H1 (cell line): ENCODE results near the gene PHLPP1.

ENCODE experiments used
- ATF2 ChIP-seq: IDR thresholded peaks from 2 replicates; pipeline ENCODE4 v1.6.1; 2012; ENCODE audit warnings: low read length, inconsistent platforms
- CHD2 ChIP-seq: IDR thresholded peaks from 2 replicates; pipeline ENCODE4 v1.6.1; 2012; ENCODE audit warnings: low read length, improper control_type of control experiment
- CTCF ChIP-seq, 3 experiments: IDR thresholded peaks; 1 replicate in 2 of 3; 2 replicates in 1 of 3; pipeline versions ENCODE4 v1.5.1 to v1.6.1; 2011; ENCODE audit warnings: low read length in 3 of 3, mild to moderate bottlenecking in 3 of 3, inconsistent platforms in 2 of 3, low read depth in 1 of 3, moderate library complexity in 1 of 3; ENCODE audit not compliant: insufficient read depth in 1 of 3; ENCODE audit errors: control extremely low read depth in 1 of 3
- JUND ChIP-seq: IDR thresholded peaks from 2 replicates; pipeline ENCODE4 v1.6.1; 2011; ENCODE audit warnings: mild to moderate bottlenecking, improper control_type of control experiment, low read length
- MAX ChIP-seq: IDR thresholded peaks from 2 replicates; pipeline ENCODE4 v1.6.1; 2012; ENCODE audit warnings: inconsistent platforms
- POLR2A ChIP-seq, 2 experiments: IDR thresholded peaks; 1 replicate in 1 of 2; 2 replicates in 1 of 2; pipeline ENCODE4 v1.6.1; 2011; ENCODE audit warnings: low read depth in 2 of 2, low read length in 2 of 2, mild to moderate bottlenecking in 2 of 2; ENCODE audit errors: control extremely low read depth in 1 of 2
- POLR2AphosphoS5 ChIP-seq: IDR thresholded peaks from 2 replicates; pipeline ENCODE4 v1.6.1; 2011; ENCODE audit warnings: low read depth, low read length
- RFX5 ChIP-seq: IDR thresholded peaks from 2 replicates; pipeline ENCODE4 v1.6.1; 2011; ENCODE audit warnings: low read depth, low read length, improper control_type of control experiment, borderline replicate concordance
- SP2 ChIP-seq: IDR thresholded peaks from 2 replicates; pipeline ENCODE4 v1.6.1; 2012; ENCODE audit warnings: mild to moderate bottlenecking, low read length, inconsistent platforms
- SRF ChIP-seq: IDR thresholded peaks from 2 replicates; pipeline ENCODE4 v1.6.1; 2011; ENCODE audit warnings: mild to moderate bottlenecking, low read depth, low read length, moderate library complexity
- TAF1 ChIP-seq: IDR thresholded peaks from 2 replicates; pipeline ENCODE4 v1.6.1; 2011; ENCODE audit warnings: mild to moderate bottlenecking, low read depth, low read length

GRCh38 chr18:62751341-62751821 lies 36.0 kb downstream of the PHLPP1 start:
- TF ChIP-seq RFX5 (no peak), CHD2 (no peak), CTCF (IDR thresholded peaks at IDR 0.05; ENCODE audit: control extremely low read depth in 1 of 3, insufficient read depth in 1 of 3, low read depth in 1 of 3, low read length in 3 of 3) (no peak), SP2 (no peak), SRF (no peak), JUND (no peak), POLR2AphosphoS5 (no peak), MAX (no peak), POLR2A (IDR thresholded peaks at IDR 0.05; ENCODE audit: control extremely low read depth in 1 of 2, low read depth in 2 of 2, low read length in 2 of 2) (no peak), TAF1 (no peak), ATF2 (no peak)
